Choroid plexus epithelial cell (primary cell): ENCODE data around the gene ALDH3A1.

Experiments used
- DNase-seq: peaks from one replicate; pipeline ENCODE4 v3.0.0-alpha.2; 2010; ENCODE audit warnings: low read depth
- H3K4me3 ChIP-seq: 2 replicates; pipeline ENCODE4 v1.5.1; 2011; ENCODE audit warnings: low read depth, mild to moderate bottlenecking, control low read depth, low read length, moderate library complexity
- CTCF ChIP-seq: conservative IDR thresholded peaks from 2 replicates; pipeline ENCODE4 v1.5.1; 2011; ENCODE audit warnings: low read depth, mild to moderate bottlenecking, control low read depth, inconsistent platforms, low read length, moderate library complexity

ALDH3A1 gene

GRCh38 chr17:19744922-19745757, 3.0 kb downstream of the ALDH3A1 start:
- peak; percentile 87 for TF ChIP-seq CTCF
- DNase-seq: peak; percentile 79
- H3K4me3 ChIP-seq: peak overlapping the region; percentile 31

GRCh38 chr17:19744492-19744891, 3.6 kb downstream of the ALDH3A1 start:
- H3K4me3 ChIP-seq: peak overlapping the region; percentile 31
- no peak for TF ChIP-seq CTCF
- DNase-seq: no peak

GRCh38 chr17:19743101-19744100, 4.7 kb downstream of the ALDH3A1 start:
- no peak for TF ChIP-seq CTCF
- no peak overlapping the region for H3K4me3 ChIP-seq

GRCh38 chr17:19742495-19742894, 5.6 kb downstream of the ALDH3A1 start:
- H3K4me3 ChIP-seq: no peak overlapping the region
- no peak for TF ChIP-seq CTCF
- DNase-seq: no peak

More at GRCh38 chr17:19743101-19744100, 4.7 kb downstream of the ALDH3A1 start:
- no peak for DNase-seq

GRCh38 chr17:19741832-19742457, 6.2 kb downstream of the ALDH3A1 start:
- TF ChIP-seq CTCF: no peak
- no peak for DNase-seq
- H3K4me3 ChIP-seq: no peak overlapping the region

- no peak for TF ChIP-seq CTCF
- no peak for DNase-seq
- H3K4me3 ChIP-seq: no peak overlapping the region
Measured at GRCh38 chr17:19740933-19741332, 7.2 kb downstream of the ALDH3A1 start.
